Ishikawa (cell line): ENCODE results near the gene FKBP2.

Experiments
- CEBPB ChIP-seq: IDR thresholded peaks from 2 replicates; pipeline ENCODE4 v1.6.1; 2012
- CREB1 ChIP-seq: IDR thresholded peaks from 2 replicates; pipeline ENCODE4 v1.6.1; 2012; ENCODE audit warnings: low read depth
- EGR1 ChIP-seq: IDR thresholded peaks from 2 replicates; pipeline ENCODE4 v1.6.1; 2012
- EP300 ChIP-seq: IDR thresholded peaks from 2 replicates; pipeline ENCODE4 v1.6.1; 2012; ENCODE audit warnings: borderline replicate concordance
- FOXM1 ChIP-seq: IDR thresholded peaks from 2 replicates; pipeline ENCODE4 v1.6.1; 2012; ENCODE audit warnings: low read depth, borderline replicate concordance
- MAX ChIP-seq: IDR thresholded peaks from 2 replicates; pipeline ENCODE4 v1.6.1; 2012
- NFIC ChIP-seq: IDR thresholded peaks from 2 replicates; pipeline ENCODE4 v1.6.1; 2012
- RAD21 ChIP-seq: IDR thresholded peaks from 2 replicates; pipeline ENCODE4 v1.6.1; 2012; ENCODE audit warnings: low read depth
- REST ChIP-seq: IDR thresholded peaks from 2 replicates; pipeline ENCODE4 v1.6.1; 2012; ENCODE audit warnings: low read depth, mild to moderate bottlenecking
- TAF1 ChIP-seq: IDR thresholded peaks from 2 replicates; pipeline ENCODE4 v1.6.1; 2012; ENCODE audit warnings: low read depth, mild to moderate bottlenecking
- TCF12 ChIP-seq: IDR thresholded peaks from 2 replicates; pipeline ENCODE4 v1.6.1; 2012; ENCODE audit warnings: low read depth
- TEAD4 ChIP-seq: IDR thresholded peaks from 2 replicates; pipeline ENCODE4 v1.6.1; 2012
- YY1 ChIP-seq: IDR thresholded peaks from 2 replicates; pipeline ENCODE4 v1.6.1; 2012; ENCODE audit warnings: low read depth
- ZBTB7A ChIP-seq: IDR thresholded peaks from 2 replicates; pipeline ENCODE4 v1.6.1; 2012; ENCODE audit warnings: low read depth
- TF ChIP-seq, protein P1 (sequence below): IDR thresholded peaks from 2 replicates; pipeline ENCODE4 v1.6.1; 2012

Gene FKBP2

GRCh38 chr11:64240435-64241240 is at the start of gene FKBP2:
TSS of gene FKBP2 (plus strand) at chr11:64241095. CDS start at chr11:64242388, 1,293 bp downstream.
- TF ChIP-seq CEBPB (0 out of 2 replicates have a peak, but pooled peaks have one; percentile 22), REST (no peak), YY1 (no peak), TEAD4 (peak; percentile 17), FOXM1 (peak; percentile 91), EP300 (peak; percentile 50; the same call in 1 of the 2 replicates), TAF1 (peak; percentile 88), RAD21 (no peak), EGR1 (peak; percentile 31; the same call in 1 of the 2 replicates), MAX (peak; percentile 56), ZBTB7A (peak; percentile 76; the same call in 1 of the 2 replicates), CREB1 (peak; percentile 87), NFIC (peak; percentile 83), TCF12 (peak; percentile 88)
- TF ChIP-seq, protein P1, sequence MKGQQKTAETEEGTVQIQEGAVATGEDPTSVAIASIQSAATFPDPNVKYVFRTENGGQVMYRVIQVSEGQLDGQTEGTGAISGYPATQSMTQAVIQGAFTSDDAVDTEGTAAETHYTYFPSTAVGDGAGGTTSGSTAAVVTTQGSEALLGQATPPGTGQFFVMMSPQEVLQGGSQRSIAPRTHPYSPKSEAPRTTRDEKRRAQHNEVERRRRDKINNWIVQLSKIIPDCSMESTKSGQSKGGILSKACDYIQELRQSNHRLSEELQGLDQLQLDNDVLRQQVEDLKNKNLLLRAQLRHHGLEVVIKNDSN = peak; percentile 41; the same call in 1 of the 2 replicates

DNA sequence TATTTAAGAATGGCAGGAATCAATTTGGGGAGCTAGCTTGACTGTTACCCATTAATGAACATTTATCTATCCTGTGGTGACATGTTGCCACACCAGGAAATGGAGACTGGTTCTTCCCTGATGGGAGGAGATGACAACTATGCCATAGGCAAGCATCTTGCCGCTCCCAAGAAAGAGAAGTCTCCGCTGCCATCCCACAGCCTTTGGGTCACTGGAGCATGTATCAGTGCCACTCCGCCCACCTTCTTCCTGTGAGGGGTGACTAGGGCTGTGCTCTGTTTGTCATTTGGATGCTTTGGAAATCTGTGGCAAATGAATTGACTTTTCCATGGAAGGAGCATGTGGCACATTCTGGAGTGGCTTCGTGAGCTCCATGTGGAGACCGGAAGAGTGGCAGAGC is 48.5 kb upstream of the FKBP2 start:
- no peak for TF ChIP-seq EGR1
- TF ChIP-seq NFIC = no peak
- TF ChIP-seq TCF12 = no peak
- no peak for TF ChIP-seq FOXM1
- no peak for TF ChIP-seq ZBTB7A
- no peak for TF ChIP-seq MAX
- no peak for TF ChIP-seq RAD21
- no peak for TF ChIP-seq REST
- TF ChIP-seq EP300 = no peak
- no peak for TF ChIP-seq TEAD4
- no peak for TF ChIP-seq YY1
- TF ChIP-seq, protein P1 = no peak
- TF ChIP-seq CEBPB = no peak
- no peak for TF ChIP-seq CREB1
- TF ChIP-seq TAF1 = no peak

GRCh38 chr11:64196626-64197025 is 44.3 kb upstream of the FKBP2 start:
- TF ChIP-seq EP300 (no peak), CEBPB (no peak), YY1 (no peak), TAF1 (no peak), NFIC (no peak), EGR1 (no peak), MAX (no peak), TCF12 (no peak), CREB1 (no peak), FOXM1 (no peak), ZBTB7A (no peak), REST (no peak)

DNA sequence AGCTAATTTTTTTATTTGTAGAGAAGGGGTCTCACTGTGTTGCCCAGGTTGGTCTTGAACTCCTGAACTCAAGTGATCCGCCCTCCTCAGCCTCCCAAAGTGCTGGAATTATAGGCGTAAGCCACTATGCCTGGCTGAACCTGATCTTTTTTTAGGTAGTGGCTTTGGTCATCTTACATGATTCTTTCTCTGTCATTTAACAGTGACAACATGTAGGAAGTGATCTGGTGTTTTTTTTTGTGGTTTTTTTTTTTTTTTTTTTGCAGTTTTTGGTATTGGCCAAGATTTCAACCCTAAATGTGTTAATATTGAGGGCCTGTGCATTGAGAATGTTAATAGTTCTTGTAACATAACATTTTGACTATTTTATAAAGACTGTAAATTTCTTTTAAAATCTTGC is 42.4 kb upstream of the FKBP2 start:
- TF ChIP-seq RAD21 (no peak), EGR1 (no peak)
